ENCODE data around the gene PRR35. TPM values are rescaled to one million over a fixed set of nuclear protein-coding genes. Genes with fewer than 3 reads are reported as not detected.

The PRR35 gene
- total RNA-seq, 2 donors from 2014 or later, result not detected

DNA sequence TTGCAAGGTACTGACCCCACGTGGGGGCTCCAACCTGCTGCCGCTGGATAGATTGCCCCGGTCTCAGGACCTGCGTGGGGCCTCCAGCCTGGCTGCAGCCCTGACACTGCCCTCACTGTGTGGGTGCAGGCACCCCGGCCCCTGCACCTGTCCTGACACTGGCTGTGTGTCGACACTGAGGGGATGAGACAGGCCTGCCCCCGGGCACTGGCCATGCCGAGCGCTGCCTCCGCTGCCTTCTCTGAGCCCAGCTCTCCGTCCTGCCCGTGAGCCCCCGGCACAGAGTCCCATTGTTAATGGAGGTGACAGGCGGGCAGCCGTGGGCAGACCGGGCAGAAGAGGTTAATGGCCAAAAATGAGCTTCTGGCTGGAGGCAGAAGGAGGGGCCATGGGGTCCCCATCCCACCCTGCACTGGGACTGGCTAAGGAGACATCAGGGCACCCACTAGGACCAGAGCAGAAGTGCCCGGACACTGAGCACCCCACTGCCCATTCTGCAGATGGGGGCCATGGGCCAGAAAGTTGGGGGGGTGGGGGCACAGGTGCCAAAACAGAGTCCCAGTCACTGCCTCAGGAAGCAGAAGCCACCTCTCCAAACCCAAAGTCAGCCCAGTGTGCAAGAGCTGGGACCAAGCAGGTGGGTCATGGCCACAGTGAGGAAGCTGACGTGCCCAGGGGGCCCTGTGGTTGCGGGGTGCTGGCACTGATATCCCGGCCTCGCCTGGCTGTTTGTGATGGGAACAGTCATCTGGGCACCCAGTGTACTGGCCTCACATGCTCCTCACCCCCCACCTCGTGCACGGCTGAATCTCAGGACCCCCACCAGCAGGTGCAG lies 2.5 kb upstream of the PRR35 start:
- Histone ChIP-seq H3K27ac (no peak overlapping the region), H3K4me3 (no peak overlapping the region), H3K36me3 (replicated peaks in 1 of 2; ENCODE audit: insufficient read depth in 1 of 2, low read depth in 2 of 2) (no peaks in the 10 kb centered on the region), H3K9me3 (no peaks in the 10 kb centered on the region), H3K27me3 (no peaks in the 10 kb centered on the region), H3K4me1 (peaks cover 22% of the 10 kb centered on the region)
- no peak for TF ChIP-seq POLR2A (IDR thresholded peaks at IDR 0.05)
- TF ChIP-seq, protein P1, sequence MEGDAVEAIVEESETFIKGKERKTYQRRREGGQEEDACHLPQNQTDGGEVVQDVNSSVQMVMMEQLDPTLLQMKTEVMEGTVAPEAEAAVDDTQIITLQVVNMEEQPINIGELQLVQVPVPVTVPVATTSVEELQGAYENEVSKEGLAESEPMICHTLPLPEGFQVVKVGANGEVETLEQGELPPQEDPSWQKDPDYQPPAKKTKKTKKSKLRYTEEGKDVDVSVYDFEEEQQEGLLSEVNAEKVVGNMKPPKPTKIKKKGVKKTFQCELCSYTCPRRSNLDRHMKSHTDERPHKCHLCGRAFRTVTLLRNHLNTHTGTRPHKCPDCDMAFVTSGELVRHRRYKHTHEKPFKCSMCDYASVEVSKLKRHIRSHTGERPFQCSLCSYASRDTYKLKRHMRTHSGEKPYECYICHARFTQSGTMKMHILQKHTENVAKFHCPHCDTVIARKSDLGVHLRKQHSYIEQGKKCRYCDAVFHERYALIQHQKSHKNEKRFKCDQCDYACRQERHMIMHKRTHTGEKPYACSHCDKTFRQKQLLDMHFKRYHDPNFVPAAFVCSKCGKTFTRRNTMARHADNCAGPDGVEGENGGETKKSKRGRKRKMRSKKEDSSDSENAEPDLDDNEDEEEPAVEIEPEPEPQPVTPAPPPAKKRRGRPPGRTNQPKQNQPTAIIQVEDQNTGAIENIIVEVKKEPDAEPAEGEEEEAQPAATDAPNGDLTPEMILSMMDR (IDR thresholded peaks at IDR 0.05), result no peak
- DNase-seq, result no peak
- ATAC-seq, result no peak
- intact Hi-C loops (cut with DNase I), result no loop called here
- WGBS, 2 donors, result 76 to 78% methylated on average over 13 to 23 of the region's 23 CpGs

DNA sequence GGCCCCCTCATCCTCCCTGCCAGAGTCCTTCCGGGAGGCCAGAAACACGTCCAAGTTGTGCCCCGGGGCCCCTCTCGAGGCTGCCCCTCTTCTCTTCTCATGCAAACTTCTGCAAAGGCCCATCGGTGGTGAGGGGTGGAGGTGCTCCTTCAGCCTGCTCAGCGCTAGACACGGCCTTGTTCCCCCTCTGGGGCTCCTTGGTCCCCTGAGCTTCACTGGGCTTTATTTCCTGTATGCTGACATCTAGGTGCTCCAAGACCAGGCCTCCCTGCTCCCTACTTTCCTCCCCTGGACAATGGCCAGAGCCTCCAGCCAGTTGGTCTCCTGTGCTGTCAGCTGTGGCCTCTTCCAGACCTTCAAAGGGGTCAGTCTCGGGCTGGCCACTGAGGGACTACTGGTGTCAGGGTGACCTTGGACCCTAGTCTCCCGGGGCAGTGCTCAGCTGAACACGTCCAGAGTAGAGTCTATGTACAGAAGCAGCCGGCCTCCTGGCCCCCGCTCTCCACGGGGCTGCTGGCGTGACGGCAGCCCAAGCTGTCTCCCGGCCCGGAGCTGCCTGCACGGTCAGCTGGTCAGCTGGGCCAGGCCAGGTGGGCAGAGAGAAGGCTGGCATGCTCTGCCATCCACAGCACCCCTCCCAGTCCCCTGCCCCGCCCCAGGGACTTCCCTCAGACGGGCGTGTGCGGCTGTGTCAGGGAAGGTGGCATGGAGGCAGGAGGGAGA lies 1.7 kb upstream of the PRR35 start:
- intact Hi-C loops (cut with DNase I), result no loop called here
- DNase-seq, result no peak
- H3K27ac ChIP-seq, result no peak overlapping the region
- H3K27me3 ChIP-seq, result no peaks in the 10 kb centered on the region
- 56 to 75% methylated on average over 7 to 18 of the region's 22 CpGs for WGBS, 2 donors
- TF ChIP-seq, protein P1 (IDR thresholded peaks at IDR 0.05), result no peak
- no peak for TF ChIP-seq POLR2A (IDR thresholded peaks at IDR 0.05)
- no peak overlapping the region for H3K4me3 ChIP-seq
- H3K9me3 ChIP-seq, result no peaks in the 10 kb centered on the region
- no peak for ATAC-seq
- peaks cover 22% of the 10 kb centered on the region for H3K4me1 ChIP-seq
- no peaks in the 10 kb centered on the region for H3K36me3 ChIP-seq (replicated peaks in 1 of 2; ENCODE audit: insufficient read depth in 1 of 2, low read depth in 2 of 2)

DNA sequence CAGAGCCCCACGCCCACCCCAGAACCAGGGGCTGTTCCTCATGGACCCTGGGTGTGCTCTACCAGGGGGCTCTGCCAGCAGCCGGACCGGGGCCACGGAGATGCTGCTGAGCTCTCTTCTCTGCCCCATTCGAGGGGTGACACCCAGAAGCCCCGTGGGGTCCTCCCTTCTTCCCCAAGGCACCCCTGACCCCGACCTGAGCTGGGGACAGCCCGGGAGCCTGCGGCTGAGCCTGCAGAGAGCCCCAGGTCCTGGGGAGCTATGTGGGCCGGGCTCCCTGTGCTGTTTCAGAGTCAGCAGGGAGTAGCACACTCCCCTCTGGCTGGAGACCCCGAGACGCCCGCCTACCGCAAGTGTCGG lies 1.2 kb upstream of the PRR35 start:
- DNase-seq (no peak), ATAC-seq (no peak)
- H3K9me3 ChIP-seq, result no peaks in the 10 kb centered on the region
- H3K27me3 ChIP-seq, result no peaks in the 10 kb centered on the region
- no peaks in the 10 kb centered on the region for H3K36me3 ChIP-seq (replicated peaks in 1 of 2; ENCODE audit: insufficient read depth in 1 of 2, low read depth in 2 of 2)
- H3K27ac ChIP-seq, result no peak overlapping the region
- intact Hi-C loops (cut with DNase I), result no loop called here
- WGBS, 2 donors, result 83 to 92% methylated on average over 5 to 14 of the region's 15 CpGs
- TF ChIP-seq POLR2A (IDR thresholded peaks at IDR 0.05), result no peak
- TF ChIP-seq, protein P1 (IDR thresholded peaks at IDR 0.05), result no peak
- H3K4me3 ChIP-seq, result no peak overlapping the region
- H3K4me1 ChIP-seq, result peaks cover 22% of the 10 kb centered on the region

DNA sequence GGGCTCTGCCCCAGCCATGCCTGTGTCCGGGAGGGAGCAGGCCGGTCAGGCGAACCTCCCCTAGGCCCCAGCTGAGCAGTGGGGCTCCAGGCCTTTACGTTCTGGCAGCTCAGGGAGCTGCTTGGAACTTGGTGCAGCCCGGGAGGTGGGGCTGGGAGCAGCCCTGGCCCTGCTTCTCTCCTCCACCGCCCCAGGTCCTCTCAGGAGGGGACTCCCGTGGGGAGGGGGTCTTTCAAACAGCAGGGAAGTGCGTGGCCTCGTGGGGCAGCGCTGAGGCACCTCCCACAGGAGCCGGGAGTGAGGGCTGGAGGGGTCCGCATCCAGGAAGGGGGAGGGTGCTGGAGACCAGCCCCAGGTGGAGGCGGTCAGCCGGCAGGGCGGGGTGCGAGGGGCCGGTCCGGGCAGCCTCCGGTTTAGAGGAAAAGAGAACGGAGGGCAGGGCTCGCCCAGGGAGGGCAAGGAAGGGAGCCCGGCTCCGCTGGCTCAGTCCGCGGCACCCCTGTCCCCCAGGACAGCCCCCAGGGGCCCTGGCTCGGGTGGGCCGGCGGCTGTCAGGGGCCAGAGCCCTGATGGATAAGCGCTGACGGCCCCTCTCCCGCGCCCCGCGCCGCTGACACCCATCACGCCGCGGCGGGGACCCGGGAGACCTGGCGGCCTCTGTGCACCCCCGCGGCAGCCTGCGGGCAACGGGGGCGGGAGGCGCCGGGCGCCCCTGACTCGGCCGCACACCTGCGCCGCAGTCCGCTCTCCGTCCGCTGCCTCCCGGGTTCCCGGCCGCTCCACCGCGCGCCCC lies 587 bp upstream of the PRR35 start:
- no peak overlapping the region for H3K4me3 ChIP-seq
- intact Hi-C loops (cut with DNase I), result no loop called here
- WGBS, 2 donors, result 33 to 64% methylated on average over 24 to 40 of the region's 62 CpGs

More for the DNA sequence above, 587 bp upstream of the PRR35 start:
- Histone ChIP-seq H3K27me3 (no peaks in the 10 kb centered on the region), H3K27ac (no peak overlapping the region), H3K4me1 (peaks cover 22% of the 10 kb centered on the region), H3K36me3 (replicated peaks in 1 of 2; ENCODE audit: insufficient read depth in 1 of 2, low read depth in 2 of 2) (no peaks in the 10 kb centered on the region), H3K9me3 (no peaks in the 10 kb centered on the region)
- DNase-seq (no peak), ATAC-seq (no peak)
- TF ChIP-seq, protein P1 (IDR thresholded peaks at IDR 0.05), result no peak
- TF ChIP-seq POLR2A (IDR thresholded peaks at IDR 0.05), result no peak
